Liver (tissue), 9 donors: Measurements from ENCODE around the gene IL17RE. TPM values are rescaled to one million over a fixed set of nuclear protein-coding genes. Genes with fewer than 3 reads are reported as not detected.
"Not testable (repeated sequence)": the region's sequence is repeated elsewhere in the genome, so short reads cannot be mapped to it uniquely, and the experiment has no call there.

Source experiments
- DNase-seq: peaks from one replicate; pipeline ENCODE4 v3.0.0-alpha.2; 2017; ENCODE audit warnings: low spot score
- H3K27ac ChIP-seq, 2 donors: one replicate each; pipeline ENCODE4 v1.7.0; 2013; ENCODE audit warnings: inconsistent platforms in 2 of 2, low read length in 2 of 2, control low read depth in 1 of 2, low read depth in 1 of 2, mild to moderate bottlenecking in 1 of 2
- H3K27me3 ChIP-seq, 4 donors: one replicate each; pipeline versions ENCODE4 v1.6.1 to v1.7.0; 2013; ENCODE audit warnings: low read length in 3 of 4, inconsistent platforms in 1 of 4, mild to moderate bottlenecking in 1 of 4, moderate library complexity in 1 of 4; ENCODE audit not compliant: control insufficient read depth in 4 of 4, insufficient read depth in 4 of 4
- H3K36me3 ChIP-seq, 4 donors: one replicate each; pipeline versions ENCODE4 v1.6.1 to v1.7.0; 2013; ENCODE audit warnings: low read length in 3 of 4, mild to moderate bottlenecking in 3 of 4, low read depth in 1 of 4, moderate library complexity in 1 of 4; ENCODE audit not compliant: control insufficient read depth in 4 of 4, insufficient read depth in 3 of 4
- H3K4me1 ChIP-seq, 4 donors: one replicate each; pipeline versions ENCODE4 v1.6.1 to v1.7.0; 2013; ENCODE audit warnings: low read length in 3 of 4, mild to moderate bottlenecking in 3 of 4, moderate library complexity in 1 of 4; ENCODE audit not compliant: control insufficient read depth in 4 of 4, insufficient read depth in 4 of 4
- H3K4me3 ChIP-seq, 3 donors: one replicate each; pipeline versions ENCODE4 v1.6.1 to v1.7.0; 2013; ENCODE audit warnings: low read length in 3 of 3, control low read depth in 1 of 3, low read depth in 1 of 3, mild to moderate bottlenecking in 1 of 3
- H3K9ac ChIP-seq, 2 donors: one replicate each; pipeline ENCODE4 v1.7.0; 2013; ENCODE audit warnings: low read length in 2 of 2, mild to moderate bottlenecking in 2 of 2, moderate library complexity in 2 of 2, control low read depth in 1 of 2, low read depth in 1 of 2
- H3K9me3 ChIP-seq, 4 donors: one replicate each; pipeline versions ENCODE4 v1.6.1 to v1.7.0; 2013; ENCODE audit warnings: low read length in 3 of 4; ENCODE audit not compliant: control insufficient read depth in 4 of 4
- EGR1 ChIP-seq, 2 donors: IDR thresholded peaks; 2 replicates each; pipeline ENCODE4 v1.6.1; 2016 to 2018; ENCODE audit warnings: antibody characterized with exemption in 2 of 2, low read depth in 2 of 2
- FOXA2 ChIP-seq: IDR thresholded peaks from 2 replicates; pipeline ENCODE4 v1.6.1; 2016; ENCODE audit warnings: antibody characterized with exemption
- GABPA ChIP-seq, 2 donors: IDR thresholded peaks in 1 of 2; conservative IDR thresholded peaks in 1 of 2; 2 replicates each; pipeline ENCODE4 v1.6.1; 2016; ENCODE audit warnings: antibody characterized with exemption in 2 of 2, mild to moderate bottlenecking in 1 of 2, moderate library complexity in 1 of 2
- HNF4A ChIP-seq, 2 donors: conservative IDR thresholded peaks; 2 replicates each; pipeline ENCODE4 v1.6.1; 2016; ENCODE audit warnings: antibody characterized with exemption in 2 of 2, mild to moderate bottlenecking in 2 of 2
- HNF4G ChIP-seq: IDR thresholded peaks from 2 replicates; pipeline ENCODE4 v1.6.1; 2016; ENCODE audit warnings: antibody characterized with exemption
- JUND ChIP-seq, 2 donors: IDR thresholded peaks; 2 replicates each; pipeline ENCODE4 v1.6.1; 2016; ENCODE audit warnings: antibody characterized with exemption in 2 of 2
- NR2F2 ChIP-seq: IDR thresholded peaks from 2 replicates; pipeline ENCODE4 v1.6.1; 2016; ENCODE audit warnings: antibody characterized with exemption
- RXRA ChIP-seq, 2 donors: IDR thresholded peaks; 2 replicates each; pipeline ENCODE4 v1.6.1; 2017 to 2018; ENCODE audit warnings: antibody characterized with exemption in 2 of 2, mild to moderate bottlenecking in 1 of 2
- TAF1 ChIP-seq: conservative IDR thresholded peaks from 2 replicates; pipeline ENCODE4 v1.6.1; 2016; ENCODE audit warnings: antibody characterized with exemption, mild to moderate bottlenecking
- WGBS: extraction: QIAGEN DNeasy Blood & Tissue Kit; methylation state at CpG from one replicate; pipeline ENCODE4 v1.1.7; 2013; 5-methylcytosine and 5-hydroxymethylcytosine counted together
- polyA plus RNA-seq, 2 donors: library from polyadenylated mRNA; stranded (reverse) in 1 of 2; unstranded in 1 of 2; fragments of 200-250 nt in 1 of 2; fragments of >200 nt in 1 of 2; fragmentation: Nextera tagmentation in 1 of 2; extraction: Ambion mirVana in 1 of 2; gene quantifications; one replicate each; pipeline versions ENCODE4 v1.2.1 to v1.2.3, GENCODE V29; 2013 to 2015
- total RNA-seq, 2 donors: library from RNA; depleted of rRNA; stranded (reverse); fragments of >200 nt; gene quantifications; one replicate each; pipeline ENCODE4 v1.2.3, GENCODE V29; 2014
- TF ChIP-seq, protein P1 (sequence below): IDR thresholded peaks from 2 replicates; pipeline ENCODE4 v1.6.1; 2016; ENCODE audit warnings: antibody characterized with exemption
- TF ChIP-seq, protein P2 (sequence below): IDR thresholded peaks from 2 replicates; pipeline ENCODE4 v1.6.1; 2016; ENCODE audit warnings: antibody characterized with exemption, mild to moderate bottlenecking
- TF ChIP-seq, protein P3 (sequence below): IDR thresholded peaks from 2 replicates; pipeline ENCODE4 v1.6.1; 2016; ENCODE audit warnings: antibody characterized with exemption
- donor health status: healthy.
- donor health status: healthy.
- donor health status: healthy.
- donor health status: healthy.
- donor health status: healthy.

IL17RE gene
- total and polyA plus RNA-seq, 4 donors = 0.42 to 2.1 (median 0.90) TPM

DNA sequence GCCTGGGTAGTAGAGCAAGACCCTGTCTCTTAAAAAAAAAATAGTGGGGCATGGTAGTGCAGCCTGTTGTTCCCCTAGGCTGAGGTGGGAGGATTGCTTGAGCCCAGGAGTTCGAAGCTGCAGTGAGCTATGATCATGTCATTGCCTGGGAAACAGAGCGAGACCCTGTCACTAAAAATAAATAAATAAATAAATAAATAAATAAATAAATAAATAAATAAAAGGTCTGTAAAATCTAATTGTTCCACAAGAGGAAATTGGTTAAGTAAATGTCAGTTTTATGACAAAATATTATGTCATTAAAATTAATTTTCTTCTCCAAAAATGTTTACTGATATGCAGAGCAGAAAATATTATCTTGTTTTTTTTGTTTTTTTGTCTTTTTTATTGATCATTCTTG lies 36.3 kb downstream of the IL17RE start:
- 98% methylated on average over 2 of the region's 2 CpGs for WGBS
- no peak overlapping the region for H3K27ac ChIP-seq
- no peaks in the 10 kb centered on the region for H3K9me3 ChIP-seq
- no peak for DNase-seq
- no peak overlapping the region for H3K9ac ChIP-seq
- H3K36me3 ChIP-seq = peaks cover under 1 to 42% (median 20%) of the 10 kb centered on the region in 4 donors
- TF ChIP-seq, protein P1, sequence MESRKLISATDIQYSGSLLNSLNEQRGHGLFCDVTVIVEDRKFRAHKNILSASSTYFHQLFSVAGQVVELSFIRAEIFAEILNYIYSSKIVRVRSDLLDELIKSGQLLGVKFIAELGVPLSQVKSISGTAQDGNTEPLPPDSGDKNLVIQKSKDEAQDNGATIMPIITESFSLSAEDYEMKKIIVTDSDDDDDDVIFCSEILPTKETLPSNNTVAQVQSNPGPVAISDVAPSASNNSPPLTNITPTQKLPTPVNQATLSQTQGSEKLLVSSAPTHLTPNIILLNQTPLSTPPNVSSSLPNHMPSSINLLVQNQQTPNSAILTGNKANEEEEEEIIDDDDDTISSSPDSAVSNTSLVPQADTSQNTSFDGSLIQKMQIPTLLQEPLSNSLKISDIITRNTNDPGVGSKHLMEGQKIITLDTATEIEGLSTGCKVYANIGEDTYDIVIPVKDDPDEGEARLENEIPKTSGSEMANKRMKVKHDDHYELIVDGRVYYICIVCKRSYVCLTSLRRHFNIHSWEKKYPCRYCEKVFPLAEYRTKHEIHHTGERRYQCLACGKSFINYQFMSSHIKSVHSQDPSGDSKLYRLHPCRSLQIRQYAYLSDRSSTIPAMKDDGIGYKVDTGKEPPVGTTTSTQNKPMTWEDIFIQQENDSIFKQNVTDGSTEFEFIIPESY = no peak
- TF ChIP-seq TAF1 (no peak), HNF4G (no peak), HNF4A (conservative IDR thresholded peaks at IDR 0.05) (no peak), RXRA (IDR thresholded peaks at IDR 0.05) (no peak), JUND (IDR thresholded peaks at IDR 0.05) (no peak), GABPA (IDR thresholded peaks at IDR 0.05 in 1 of 2, conservative IDR thresholded peaks at IDR 0.05 in 1 of 2) (no peak)
- TF ChIP-seq, protein P2, sequence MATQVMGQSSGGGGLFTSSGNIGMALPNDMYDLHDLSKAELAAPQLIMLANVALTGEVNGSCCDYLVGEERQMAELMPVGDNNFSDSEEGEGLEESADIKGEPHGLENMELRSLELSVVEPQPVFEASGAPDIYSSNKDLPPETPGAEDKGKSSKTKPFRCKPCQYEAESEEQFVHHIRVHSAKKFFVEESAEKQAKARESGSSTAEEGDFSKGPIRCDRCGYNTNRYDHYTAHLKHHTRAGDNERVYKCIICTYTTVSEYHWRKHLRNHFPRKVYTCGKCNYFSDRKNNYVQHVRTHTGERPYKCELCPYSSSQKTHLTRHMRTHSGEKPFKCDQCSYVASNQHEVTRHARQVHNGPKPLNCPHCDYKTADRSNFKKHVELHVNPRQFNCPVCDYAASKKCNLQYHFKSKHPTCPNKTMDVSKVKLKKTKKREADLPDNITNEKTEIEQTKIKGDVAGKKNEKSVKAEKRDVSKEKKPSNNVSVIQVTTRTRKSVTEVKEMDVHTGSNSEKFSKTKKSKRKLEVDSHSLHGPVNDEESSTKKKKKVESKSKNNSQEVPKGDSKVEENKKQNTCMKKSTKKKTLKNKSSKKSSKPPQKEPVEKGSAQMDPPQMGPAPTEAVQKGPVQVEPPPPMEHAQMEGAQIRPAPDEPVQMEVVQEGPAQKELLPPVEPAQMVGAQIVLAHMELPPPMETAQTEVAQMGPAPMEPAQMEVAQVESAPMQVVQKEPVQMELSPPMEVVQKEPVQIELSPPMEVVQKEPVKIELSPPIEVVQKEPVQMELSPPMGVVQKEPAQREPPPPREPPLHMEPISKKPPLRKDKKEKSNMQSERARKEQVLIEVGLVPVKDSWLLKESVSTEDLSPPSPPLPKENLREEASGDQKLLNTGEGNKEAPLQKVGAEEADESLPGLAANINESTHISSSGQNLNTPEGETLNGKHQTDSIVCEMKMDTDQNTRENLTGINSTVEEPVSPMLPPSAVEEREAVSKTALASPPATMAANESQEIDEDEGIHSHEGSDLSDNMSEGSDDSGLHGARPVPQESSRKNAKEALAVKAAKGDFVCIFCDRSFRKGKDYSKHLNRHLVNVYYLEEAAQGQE = no peak
- TF ChIP-seq, protein P3, sequence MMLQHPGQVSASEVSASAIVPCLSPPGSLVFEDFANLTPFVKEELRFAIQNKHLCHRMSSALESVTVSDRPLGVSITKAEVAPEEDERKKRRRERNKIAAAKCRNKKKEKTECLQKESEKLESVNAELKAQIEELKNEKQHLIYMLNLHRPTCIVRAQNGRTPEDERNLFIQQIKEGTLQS = no peak
- no peak overlapping the region for H3K4me3 ChIP-seq
- no peaks in the 10 kb centered on the region for H3K27me3 ChIP-seq
- H3K4me1 ChIP-seq = peaks cover 4 to 17% (median 15%) of the 10 kb centered on the region in 4 donors

DNA sequence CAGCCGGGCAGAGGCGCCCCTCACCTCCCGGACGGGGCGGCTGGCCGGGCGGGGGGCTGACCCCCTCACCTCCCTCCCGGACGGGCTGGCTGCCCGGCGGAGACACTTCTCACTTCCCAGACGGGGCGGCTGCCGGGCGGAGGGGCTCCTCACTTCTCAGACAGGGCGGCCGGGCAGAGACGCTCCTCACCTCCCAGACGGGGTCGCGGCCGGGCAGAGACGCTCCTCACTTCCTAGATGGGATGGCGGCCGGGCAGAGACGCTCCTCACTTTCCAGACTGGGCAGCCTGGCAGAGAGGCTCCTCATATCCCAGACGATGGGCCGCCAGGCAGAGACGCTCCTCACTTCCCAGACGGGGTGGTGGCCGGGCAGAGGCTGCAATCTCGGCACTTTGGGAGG lies 37.3 kb downstream of the IL17RE start:
- H3K27me3 ChIP-seq, H3K27ac ChIP-seq, DNase-seq, H3K9ac ChIP-seq, H3K9me3 ChIP-seq, H3K4me1 ChIP-seq, H3K4me3 ChIP-seq: not testable (repeated sequence)
- peaks cover 3 to 43% (median 21%) of the 10 kb centered on the region in 4 donors for H3K36me3 ChIP-seq
- 97% methylated on average over 30 of the region's 32 CpGs for WGBS

DNA sequence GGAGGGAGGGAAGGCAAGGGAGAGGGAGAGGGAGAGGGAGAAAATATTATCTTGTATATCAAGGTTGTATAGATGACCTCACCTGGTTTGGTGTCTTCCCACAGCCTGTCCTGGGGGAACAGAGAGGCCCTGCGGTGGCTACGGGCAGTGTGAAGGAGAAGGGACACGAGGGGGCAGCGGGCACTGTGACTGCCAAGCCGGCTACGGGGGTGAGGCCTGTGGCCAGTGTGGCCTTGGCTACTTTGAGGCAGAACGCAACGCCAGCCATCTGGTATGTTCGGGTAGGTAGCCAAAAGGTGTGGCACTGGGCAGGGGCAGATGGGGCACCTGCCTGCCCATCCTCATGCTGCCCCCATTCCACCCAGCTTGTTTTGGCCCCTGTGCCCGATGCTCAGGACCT lies 38.1 kb downstream of the IL17RE start:
- Histone ChIP-seq H3K36me3 (peaks cover 3 to 41% (median 20%) of the 10 kb centered on the region in 4 donors), H3K9ac (no peak overlapping the region), H3K27me3 (no peaks in the 10 kb centered on the region), H3K9me3 (no peaks in the 10 kb centered on the region), H3K4me3 (no peak overlapping the region), H3K27ac (no peak overlapping the region), H3K4me1 (peaks cover 0 to 2% (median 0%) of the 10 kb centered on the region in 4 donors)
- TF ChIP-seq EGR1 (IDR thresholded peaks at IDR 0.05; ENCODE audit: low read depth in 2 of 2) = no peak
- no peak for TF ChIP-seq FOXA2
- TF ChIP-seq NR2F2 = no peak
- no peak for DNase-seq
- over 99% methylated on average over 10 of the region's 10 CpGs for WGBS
